HL-60 (cell line): ENCODE measurements around the gene RIC3.

Experiments
- DNase-seq, 2 experiments: peaks; one replicate each; pipeline ENCODE4 v3.0.0-alpha.2; 2010 to 2020; ENCODE audit warnings: low read depth in 1 of 2, low spot score in 1 of 2
- H3K27ac ChIP-seq: fragments of 250-450 bp; sonication (Bioruptor Pico); replicated peaks from 2 replicates; pipeline ENCODE4 v1.5.1; 2020; ENCODE audit warnings: mild to moderate bottlenecking, moderate library complexity
- H3K27me3 ChIP-seq: fragments of 250-450 bp; sonication (Bioruptor Pico); 2 replicates; pipeline ENCODE4 v1.5.1; 2021; ENCODE audit warnings: mild to moderate bottlenecking, moderate library complexity; ENCODE audit not compliant: insufficient read depth, poor library complexity, severe bottlenecking
- H3K4me3 ChIP-seq: replicated peaks from 2 replicates; pipeline ENCODE4 v1.5.1; 2011; ENCODE audit warnings: mild to moderate bottlenecking, control low read depth, low read length; ENCODE audit not compliant: insufficient read depth
- CTCF ChIP-seq: IDR thresholded peaks from one replicate; pipeline ENCODE4 v1.5.1; 2011; ENCODE audit warnings: low read length, control low read depth, inconsistent platforms; ENCODE audit not compliant: insufficient read depth
- GABPA ChIP-seq: IDR thresholded peaks from 2 replicates; pipeline ENCODE4 v1.6.1; 2012; ENCODE audit warnings: low read depth
- POLR2AphosphoS5 ChIP-seq: IDR thresholded peaks from 2 replicates; pipeline ENCODE4 v1.6.1; 2012; ENCODE audit warnings: low read depth
- REST ChIP-seq: IDR thresholded peaks from 2 replicates; pipeline ENCODE4 v1.6.1; 2012; ENCODE audit warnings: low read depth; ENCODE audit not compliant: insufficient replicate concordance
- SPI1 ChIP-seq: IDR thresholded peaks from 2 replicates; pipeline ENCODE4 v1.6.1; 2012; ENCODE audit warnings: low read depth, mild to moderate bottlenecking, borderline replicate concordance

The RIC3 gene

GRCh38 chr11:8186429-8186828 is 17.6 kb upstream of the RIC3 start:
- Histone ChIP-seq H3K27ac (no peak overlapping the region), H3K27me3 (no peaks in the 10 kb centered on the region), H3K4me3 (no peak overlapping the region)
- TF ChIP-seq GABPA: no peak
- no peak for DNase-seq

GRCh38 chr11:8183111-8183510 is 14.3 kb upstream of the RIC3 start:
- no peak for TF ChIP-seq REST
- no peak for TF ChIP-seq CTCF
- no peak for TF ChIP-seq GABPA
- no peak overlapping the region for H3K4me3 ChIP-seq
- H3K27me3 ChIP-seq: no peaks in the 10 kb centered on the region

GRCh38 chr11:8180469-8180868 is 11.6 kb upstream of the RIC3 start:
- no peak for DNase-seq
- H3K4me3 ChIP-seq: no peak overlapping the region
- no peak for TF ChIP-seq CTCF
- no peak for TF ChIP-seq SPI1
- TF ChIP-seq REST: no peak
- TF ChIP-seq POLR2AphosphoS5: no peak
- TF ChIP-seq GABPA: no peak
- no peaks in the 10 kb centered on the region for H3K27me3 ChIP-seq
- H3K27ac ChIP-seq: no peak overlapping the region

More at GRCh38 chr11:8183111-8183510, 14.3 kb upstream of the RIC3 start:
- no peak overlapping the region for H3K27ac ChIP-seq
- DNase-seq: no peak

- no peak for TF ChIP-seq REST
- no peak for TF ChIP-seq POLR2AphosphoS5
- TF ChIP-seq GABPA: no peak
- TF ChIP-seq SPI1: no peak
- TF ChIP-seq CTCF: no peak
- no peak for DNase-seq
- Histone ChIP-seq H3K4me3 (no peak overlapping the region), H3K27ac (no peak overlapping the region), H3K27me3 (peaks cover 4% of the 10 kb centered on the region)
Observed at GRCh38 chr11:8178297-8178696, 9.5 kb upstream of the RIC3 start.
